ENCODE data around the gene SLC29A3.

GRCh38 chr10:71301371-71301916 lies 17.6 kb upstream of the SLC29A3 start:
- no peak for TF ChIP-seq CTCF (IDR thresholded peaks at IDR 0.05; ENCODE audit: insufficient read depth, low read length, poor library complexity, severe bottlenecking)
- TF ChIP-seq EZH2phosphoT487 (conservative IDR thresholded peaks at IDR 0.05; ENCODE audit: low read length), result no peak
